ENCODE measurements around the gene MUS81. TPM values are rescaled to one million over a fixed set of nuclear protein-coding genes. Genes with fewer than 3 reads are reported as not detected.
"Not testable (repeated sequence)": the region's sequence is repeated elsewhere in the genome, so short reads cannot be mapped to it uniquely, and the experiment has no call there.

Gene MUS81
- total RNA-seq = 38.0 TPM
- long read RNA-seq, transcript MUS81-201 (16 exons, 2,392 nt) = major isoform, 47 of 106 reads
- long read RNA-seq, partial matches to known transcripts = 12 of 106 reads
- long read RNA-seq, other reads (novel, unspliced or antisense) = 47 of 106 reads

GRCh38 chr11:65860278-65861164 lies at the start of gene MUS81:
Gene MUS81, plus strand, starts transcription at chr11:65860433. Its CDS starts 321 bp downstream, at chr11:65860754.
- peak; percentile 98 for DNase-seq (ENCODE audit: low spot score)

- DNase-seq (ENCODE audit: low spot score) = no peak
Observed at GRCh38 chr11:65811764-65812475, 48.3 kb upstream of the MUS81 start.

GRCh38 chr11:65814131-65814985 lies 45.9 kb upstream of the MUS81 start:
- DNase-seq (ENCODE audit: low spot score) = no peak

GRCh38 chr11:65814986-65815565 lies 45.2 kb upstream of the MUS81 start:
- DNase-seq (ENCODE audit: low spot score) = no peak

GRCh38 chr11:65816696-65817095 lies 43.5 kb upstream of the MUS81 start:
- no peak for DNase-seq (ENCODE audit: low spot score)

GRCh38 chr11:65817312-65817834 lies 42.9 kb upstream of the MUS81 start:
- DNase-seq (ENCODE audit: low spot score) = no peak

GRCh38 chr11:65817835-65818680 lies 42.2 kb upstream of the MUS81 start:
- peak; percentile 98 for DNase-seq (ENCODE audit: low spot score)

- DNase-seq (ENCODE audit: low spot score) = no peak
Observed at GRCh38 chr11:65821107-65821506, 39.1 kb upstream of the MUS81 start.

GRCh38 chr11:65822776-65823528 lies 37.3 kb upstream of the MUS81 start:
- DNase-seq (ENCODE audit: low spot score) = no peak

- no peak for DNase-seq (ENCODE audit: low spot score)
Observed at GRCh38 chr11:65826984-65827735, 33.1 kb upstream of the MUS81 start.

GRCh38 chr11:65829459-65829858 lies 30.8 kb upstream of the MUS81 start:
- no peak for DNase-seq (ENCODE audit: low spot score)

GRCh38 chr11:65832231-65832630 lies 28.0 kb upstream of the MUS81 start:
- DNase-seq (ENCODE audit: low spot score) = not testable (repeated sequence)

GRCh38 chr11:65833297-65834030 lies 26.8 kb upstream of the MUS81 start, which contains the start of gene SNX32:
Gene SNX32, plus strand, starts transcription at chr11:65833963. Its CDS starts 103 bp downstream, at chr11:65834066.
- peak; percentile 99 for DNase-seq (ENCODE audit: low spot score)

GRCh38 chr11:65834202-65834601 lies 26.0 kb upstream of the MUS81 start:
- DNase-seq (ENCODE audit: low spot score) = no peak

GRCh38 chr11:65842144-65842543 lies 18.1 kb upstream of the MUS81 start:
- no peak for DNase-seq (ENCODE audit: low spot score)

GRCh38 chr11:65843811-65844210 lies 16.4 kb upstream of the MUS81 start:
- no peak for DNase-seq (ENCODE audit: low spot score)

GRCh38 chr11:65844231-65844872 lies 15.9 kb upstream of the MUS81 start:
- DNase-seq (ENCODE audit: low spot score) = peak; percentile 47

Data from mesenteric fat pad (tissue), 1 donor.